Pancreas (tissue), 10 donors: Measurements from ENCODE around the gene SBF1. TPM values are rescaled to one million over a fixed set of nuclear protein-coding genes. Genes with fewer than 3 reads are reported as not detected.

Experiments used
- ATAC-seq, 4 donors: fragments of 200-7000 bp; cut with Tn5 transposase; one replicate each; pipeline versions ENCODE4 v1.8.0 to v1.9.1; 2020; ENCODE audit warnings: mild to moderate bottlenecking in 4 of 4, moderate library complexity in 4 of 4
- DNase-seq, 6 donors: peaks; one replicate each; pipeline ENCODE4 v3.0.0-alpha.2; 2020
- FAIRE-seq: peaks from 2 replicates; lab custom pipeline; 2012; peaks lifted over from hg19 to GRCh38; lab: Jason Lieb, UNC
- H3K27ac ChIP-seq, 4 donors: fragments of 200-600 bp; sonication (generic); 1 replicate in 3 of 4; 2 replicates in 1 of 4; pipeline versions ENCODE4 v1.5.0 to v1.8.0; 2020
- H3K27me3 ChIP-seq, 4 donors: fragments of 200-600 bp; one replicate each; pipeline ENCODE4 v1.8.0; 2021
- H3K36me3 ChIP-seq, 3 donors: fragments of 200-600 bp; sonication (generic) in 1 of 3; one replicate each; pipeline versions ENCODE4 v1.5.0 to v1.8.0; 2020 to 2021
- H3K4me1 ChIP-seq, 3 donors: fragments of 200-600 bp; one replicate each; pipeline ENCODE4 v1.8.0; 2021
- H3K4me3 ChIP-seq, 4 donors: fragments of 200-600 bp; sonication (generic) in 2 of 4; one replicate each; pipeline versions ENCODE4 v1.5.0 to v1.8.0; 2020 to 2021
- H3K9me3 ChIP-seq, 4 donors: fragments of 200-600 bp; one replicate each; pipeline ENCODE4 v1.8.0; 2021
- WGBS, 2 donors: extraction: QIAGEN DNeasy Blood & Tissue Kit; methylation state at CpG; one replicate each; pipeline ENCODE4 v1.1.7; 2013; 5-methylcytosine and 5-hydroxymethylcytosine counted together
- intact Hi-C, 3 donors: fragments of 100-400 bp; cut with DNase I; formaldehyde crosslinking; loops; one replicate each; pipeline versions ENCODE4 v1.11.1 to v1.14.2; 2022
- polyA plus RNA-seq, 2 donors: library from polyadenylated mRNA; stranded (reverse); fragments of 200-250 nt; gene quantifications; one replicate each; pipeline ENCODE4 v1.2.3, GENCODE V29; 2013
- total RNA-seq, 6 donors: library from RNA; stranded (reverse); fragmentation: NEBNext Ultra II Directional in 4 of 6; extraction: Animal tissue kit (Norgen Biotek cat#: 25700) in 4 of 6; gene quantifications; one replicate each; pipeline versions ENCODE4 v1.2.1 to v1.2.4, GENCODE V29; 2021 to 2023
- TF ChIP-seq, protein P1 (sequence below), 4 donors: fragments of 200-600 bp; sonication (generic) in 3 of 4; IDR thresholded peaks; one replicate each; pipeline versions ENCODE4 v1.5.0 to v1.8.0; 2021; ENCODE audit warnings: antibody characterized with exemption in 4 of 4
- donor health status: healthy with polysubstance abuse.
- donor health status: DM: no; HTN: no; CAD: no; lungs with moderate emphysema.
- donor health status: DM: no; HTN: no; CAD: no.
- donor health status: control.
- donor health status: control.
- donor health status: Bipolar disorder and iron deficiency.
- donor health status: DM: yes; HTN: yes; CAD: no.
- donor health status: DM: no; HTN: no; CAD: no.
- donor health status: DM: no; HTN: no; CAD: no.
- donor health status: DM: yes; HTN: yes; CAD: no.

Gene SBF1
- total and polyA plus RNA-seq, 8 donors: 36.8 to 76.5 (median 56.1) TPM

DNA sequence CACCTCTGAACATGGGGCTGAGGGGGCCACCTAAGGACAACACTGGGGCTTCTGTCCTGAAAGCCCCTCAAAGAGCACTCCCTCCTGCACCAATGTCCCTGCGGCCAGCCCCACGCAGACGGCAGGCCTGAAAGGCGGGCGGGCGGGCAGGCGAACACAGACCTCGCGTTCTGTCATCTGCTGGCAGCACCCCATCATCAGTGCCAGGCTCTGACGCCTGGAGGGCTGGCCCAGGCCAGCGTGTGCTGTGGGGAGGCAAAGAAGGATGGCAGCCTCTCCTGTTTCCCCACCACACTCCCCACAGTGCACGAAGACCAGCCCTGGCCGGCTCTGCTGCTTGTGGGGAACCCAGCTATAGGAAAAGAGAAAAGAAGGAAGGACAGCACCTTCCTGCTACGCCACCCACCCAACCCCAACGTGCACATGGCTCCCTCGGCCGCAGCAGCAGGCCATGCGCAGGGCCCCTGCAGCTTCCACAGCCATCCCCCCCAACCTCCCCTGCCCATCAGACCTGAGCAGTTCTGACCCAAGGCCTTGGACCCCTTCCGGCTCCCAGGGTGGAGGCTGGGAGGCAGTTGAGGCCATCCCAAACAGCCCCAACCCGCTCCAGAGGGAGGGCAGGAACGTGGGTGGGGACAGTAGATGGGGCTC is 3.5 kb downstream of the SBF1 start:
- Histone ChIP-seq H3K27me3 (no peaks in the 10 kb centered on the region), H3K4me1 (peaks cover 26 to 39% (median 33%) of the 10 kb centered on the region in 3 donors), H3K36me3 (peaks cover 0 to 16% (median 11%) of the 10 kb centered on the region in 3 donors), H3K27ac (no peak overlapping the region), H3K9me3 (no peaks in the 10 kb centered on the region), H3K4me3 (no peak overlapping the region)
- TF ChIP-seq, protein P1, sequence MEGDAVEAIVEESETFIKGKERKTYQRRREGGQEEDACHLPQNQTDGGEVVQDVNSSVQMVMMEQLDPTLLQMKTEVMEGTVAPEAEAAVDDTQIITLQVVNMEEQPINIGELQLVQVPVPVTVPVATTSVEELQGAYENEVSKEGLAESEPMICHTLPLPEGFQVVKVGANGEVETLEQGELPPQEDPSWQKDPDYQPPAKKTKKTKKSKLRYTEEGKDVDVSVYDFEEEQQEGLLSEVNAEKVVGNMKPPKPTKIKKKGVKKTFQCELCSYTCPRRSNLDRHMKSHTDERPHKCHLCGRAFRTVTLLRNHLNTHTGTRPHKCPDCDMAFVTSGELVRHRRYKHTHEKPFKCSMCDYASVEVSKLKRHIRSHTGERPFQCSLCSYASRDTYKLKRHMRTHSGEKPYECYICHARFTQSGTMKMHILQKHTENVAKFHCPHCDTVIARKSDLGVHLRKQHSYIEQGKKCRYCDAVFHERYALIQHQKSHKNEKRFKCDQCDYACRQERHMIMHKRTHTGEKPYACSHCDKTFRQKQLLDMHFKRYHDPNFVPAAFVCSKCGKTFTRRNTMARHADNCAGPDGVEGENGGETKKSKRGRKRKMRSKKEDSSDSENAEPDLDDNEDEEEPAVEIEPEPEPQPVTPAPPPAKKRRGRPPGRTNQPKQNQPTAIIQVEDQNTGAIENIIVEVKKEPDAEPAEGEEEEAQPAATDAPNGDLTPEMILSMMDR (IDR thresholded peaks at IDR 0.05): no peak
- intact Hi-C loops: no loop called here
- ATAC-seq (no peak), DNase-seq (peak in 1 of 6 donors; percentile 48), FAIRE-seq (no peak)
- whole genome bisulfite sequencing, 2 donors: 79 to 81% methylated on average over 21 of the region's 21 CpGs

DNA sequence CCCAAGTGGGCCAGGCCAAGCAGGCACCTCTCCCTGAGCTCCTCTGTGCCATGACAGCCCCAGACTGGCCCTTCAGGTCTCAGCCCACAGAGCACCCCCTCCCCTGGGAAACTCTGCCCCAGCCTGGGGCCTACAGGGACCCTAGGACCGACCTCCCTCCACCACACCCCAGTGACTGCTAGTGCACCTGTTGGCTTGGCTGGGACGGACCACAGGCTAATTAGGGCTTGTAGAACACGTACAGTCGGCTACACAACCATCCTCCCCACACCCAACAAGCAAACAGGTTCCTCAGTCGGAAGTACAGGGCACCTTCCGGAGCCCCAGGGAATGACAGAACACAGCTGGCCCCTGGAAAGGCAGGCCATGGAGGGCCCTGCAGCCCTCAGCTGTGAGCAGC is 4.3 kb downstream of the SBF1 start:
- intact Hi-C loops: no loop called here
- ATAC-seq (no peak), DNase-seq (peak in 1 of 6 donors; percentile 69), FAIRE-seq (no peak)
- Histone ChIP-seq H3K9me3 (no peaks in the 10 kb centered on the region), H3K4me3 (no peak overlapping the region), H3K27me3 (no peaks in the 10 kb centered on the region), H3K36me3 (peaks cover 6 to 24% (median 19%) of the 10 kb centered on the region in 3 donors), H3K27ac (peak overlapping the region in 1 of 4 donors; percentile 19), H3K4me1 (peaks cover 26 to 37% (median 33%) of the 10 kb centered on the region in 3 donors)
- 51 to 54% methylated on average over 6 of the region's 6 CpGs for WGBS, 2 donors
- TF ChIP-seq, protein P1 (IDR thresholded peaks at IDR 0.05): no peak

DNA sequence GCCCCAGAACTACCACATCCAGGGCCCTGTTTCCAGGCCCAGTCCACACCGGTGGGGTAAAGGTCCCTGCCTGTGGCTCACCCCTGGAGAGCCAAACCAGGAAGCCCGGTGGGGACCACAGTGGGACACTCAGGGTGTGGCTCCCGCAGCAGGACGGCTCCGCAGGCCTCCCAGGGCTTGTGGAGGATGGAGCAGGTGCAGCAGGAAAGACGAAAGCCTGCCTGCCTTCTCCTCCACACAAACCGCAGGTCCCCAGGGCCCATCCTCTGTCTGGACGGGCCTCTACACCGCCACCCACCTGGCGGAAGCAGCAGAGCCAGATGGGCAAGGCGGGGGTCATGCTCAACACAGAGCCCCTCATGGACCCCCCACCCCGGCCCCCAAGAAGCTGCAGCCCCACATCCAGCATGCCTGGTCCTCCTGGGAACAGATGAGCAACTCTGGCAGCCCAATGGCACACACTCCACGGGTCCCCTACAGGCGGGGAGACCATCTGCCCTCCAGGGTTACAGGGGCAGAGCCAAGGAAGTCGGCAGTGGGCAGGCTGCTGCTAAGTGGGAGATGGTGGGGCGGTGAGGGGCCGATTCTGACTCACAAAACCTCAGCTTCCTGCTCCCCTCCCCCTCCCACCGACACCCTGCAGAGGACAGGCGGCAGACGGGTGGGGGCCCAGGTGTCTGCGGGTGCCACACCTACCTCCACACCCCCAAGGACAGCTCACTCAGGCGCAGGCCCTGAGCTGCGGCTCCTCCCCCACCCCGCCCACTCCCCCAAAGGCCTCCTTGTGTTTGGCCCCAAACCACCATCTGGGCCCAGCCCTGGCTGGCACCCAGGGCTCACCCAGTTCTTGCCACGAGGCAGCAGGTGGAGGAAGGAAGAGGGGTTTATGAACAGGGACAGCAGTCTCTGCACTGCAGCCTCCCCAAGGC is 5.2 kb downstream of the SBF1 start:
- Histone ChIP-seq H3K27me3 (no peaks in the 10 kb centered on the region), H3K4me1 (peaks cover 26 to 34% (median 33%) of the 10 kb centered on the region in 3 donors), H3K4me3 (no peak overlapping the region), H3K27ac (peak overlapping the region in 1 of 4 donors; percentile 3), H3K9me3 (no peaks in the 10 kb centered on the region), H3K36me3 (peaks cover 6 to 32% (median 27%) of the 10 kb centered on the region in 3 donors)
- intact Hi-C loops: loop anchor here in 1 of 3 donors (10.0 kb wide), 1 partner anchor 55 kb away; no protein-coding TSS in a partner anchor
- WGBS, 2 donors: 49 to 52% methylated on average over 19 to 25 of the region's 25 CpGs
- ATAC-seq (peak; percentile 11 to 75 (median 52)), DNase-seq (peak in 5 of 6 donors; percentile 65 to 84 (median 71)), FAIRE-seq (no peak)
- TF ChIP-seq, protein P1 (IDR thresholded peaks at IDR 0.05): no peak

DNA sequence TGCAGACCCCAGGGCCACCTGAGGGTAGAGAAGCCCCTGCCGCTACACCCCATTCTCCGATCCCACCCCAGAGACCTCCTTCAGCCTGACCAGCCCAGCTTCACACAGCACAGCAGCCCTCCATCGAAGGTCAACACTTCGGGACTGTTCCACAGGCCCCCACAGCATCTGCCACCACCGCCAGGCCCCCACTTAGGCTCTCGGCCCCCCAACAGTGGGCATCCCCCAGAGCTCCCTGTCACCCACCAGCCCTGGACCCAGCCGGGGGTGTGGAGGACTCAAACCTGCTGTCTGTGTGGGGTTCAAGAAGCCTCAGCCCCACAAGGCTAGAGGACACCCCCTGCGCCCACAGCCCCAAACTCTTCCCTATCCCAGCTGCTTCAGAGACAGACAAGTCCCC is 6.2 kb downstream of the SBF1 start:
- Histone ChIP-seq H3K27me3 (no peaks in the 10 kb centered on the region), H3K9me3 (no peaks in the 10 kb centered on the region), H3K36me3 (peaks cover 6 to 42% (median 36%) of the 10 kb centered on the region in 3 donors), H3K27ac (no peak overlapping the region), H3K4me3 (no peak overlapping the region), H3K4me1 (peaks cover 24 to 32% (median 31%) of the 10 kb centered on the region in 3 donors)
- ATAC-seq: no peak
- intact Hi-C loops: loop anchor here in 1 of 3 donors (10.0 kb wide), 1 partner anchor 54 kb away; no protein-coding TSS in a partner anchor
- TF ChIP-seq, protein P1 (IDR thresholded peaks at IDR 0.05): no peak
- peak in 1 of 6 donors; percentile 55 for DNase-seq
- no peak for FAIRE-seq
- 83 to 90% methylated on average over 8 of the region's 8 CpGs for WGBS, 2 donors
